Gastroesophageal sphincter (tissue), 3 donors: Measurements from ENCODE around the gene NUP62.

ENCODE experiments used
- CTCF ChIP-seq, 4 experiments: fragments of 200-600 bp in 2 of 4; fragments of 450-650 bp in 2 of 4; sonication (generic) in 1 of 4; IDR thresholded peaks; one replicate each; pipeline ENCODE4 v1.5.1; 2017 to 2019; ENCODE audit warnings: antibody characterized with exemption in 4 of 4, mild to moderate bottlenecking in 2 of 4, moderate library complexity in 2 of 4
- EP300 ChIP-seq: sonication (generic); formaldehyde crosslinking; IDR thresholded peaks from one replicate; pipeline ENCODE4 v1.6.1; 2017; ENCODE audit warnings: antibody characterized with exemption, mild to moderate bottlenecking
- POLR2A ChIP-seq, 2 donors: fragments of 450-650 bp; IDR thresholded peaks; one replicate each; pipeline ENCODE4 v1.6.1; 2017; ENCODE audit warnings: antibody characterized with exemption in 2 of 2, mild to moderate bottlenecking in 2 of 2, moderate library complexity in 1 of 2

- TF ChIP-seq CTCF (IDR thresholded peaks at IDR 0.05) (no peak), POLR2A (IDR thresholded peaks at IDR 0.05) (no peak), EP300 (no peak)
These were observed 44.5 kb downstream of the NUP62 start for GRCh38 chr19:49884760-49885159.
